MM.1S (cell line): ENCODE measurements around the gene ACTR6.

Experiments
- DNase-seq: peaks from one replicate; pipeline ENCODE4 v3.0.0-alpha.2; 2015
- H2AFZ ChIP-seq: fragments of 300-600 bp; sonication (generic); 2 replicates; pipeline ENCODE4 v1.6.0; 2016; ENCODE audit warnings: antibody characterized with exemption, low read length
- H3F3A ChIP-seq: fragments of 300-600 bp; sonication (generic); 2 replicates; pipeline ENCODE4 v1.6.1; 2016; ENCODE audit warnings: mild to moderate bottlenecking, antibody characterized with exemption, low read length, moderate library complexity, mixed read lengths; ENCODE audit not compliant: insufficient read depth
- H3K27ac ChIP-seq: fragments of 300-600 bp; sonication (generic); 2 replicates; pipeline ENCODE4 v1.5.1; 2016; ENCODE audit warnings: mild to moderate bottlenecking, low read length
- H3K27me3 ChIP-seq: fragments of 300-600 bp; sonication (generic); replicated peaks from 2 replicates; pipeline ENCODE4 v1.6.0; 2016; ENCODE audit warnings: low read length; ENCODE audit not compliant: insufficient read depth
- H3K36me3 ChIP-seq: fragments of 300-600 bp; sonication (generic); replicated peaks from 2 replicates; pipeline ENCODE4 v1.6.1; 2016; ENCODE audit warnings: mild to moderate bottlenecking, low read length, mixed read lengths; ENCODE audit not compliant: insufficient read depth
- H3K4me1 ChIP-seq: fragments of 300-600 bp; sonication (generic); 2 replicates; pipeline ENCODE4 v1.6.1; 2016; ENCODE audit warnings: low read length, mixed read lengths
- H3K4me2 ChIP-seq: fragments of 300-600 bp; sonication (generic); 2 replicates; pipeline ENCODE4 v1.6.0; 2016; ENCODE audit warnings: low read depth, low read length
- H3K4me3 ChIP-seq: fragments of 300-600 bp; sonication (generic); 2 replicates; pipeline ENCODE4 v1.5.1; 2016; ENCODE audit warnings: low read length, mixed read lengths
- H3K79me2 ChIP-seq: fragments of 300-600 bp; sonication (generic); 2 replicates; pipeline ENCODE4 v1.6.1; 2016; ENCODE audit warnings: mixed run types, low read length, mixed read lengths
- H3K9ac ChIP-seq: fragments of 300-600 bp; sonication (generic); 2 replicates; pipeline ENCODE4 v1.6.1; 2016; ENCODE audit warnings: low read length, mixed read lengths
- H3K9me2 ChIP-seq: fragments of 300-600 bp; sonication (generic); replicated peaks from 2 replicates; pipeline ENCODE4 v1.6.1; 2016; ENCODE audit warnings: mild to moderate bottlenecking, low read length, mixed read lengths; ENCODE audit not compliant: insufficient read depth
- H3K9me3 ChIP-seq: fragments of 300-600 bp; sonication (generic); replicated peaks from 2 replicates; pipeline ENCODE4 v1.6.1; 2016; ENCODE audit warnings: mild to moderate bottlenecking, low read length, mixed read lengths; ENCODE audit not compliant: insufficient read depth
- H4K20me1 ChIP-seq: fragments of 300-600 bp; sonication (generic); 2 replicates; pipeline ENCODE4 v1.6.1; 2016; ENCODE audit warnings: mild to moderate bottlenecking, low read length, moderate library complexity, mixed read lengths; ENCODE audit not compliant: insufficient read depth
- EZH2 ChIP-seq: fragments of 300-600 bp; sonication (generic); optimal IDR thresholded peaks from 2 replicates; pipeline ENCODE3; 2017; ENCODE audit warnings: low read depth, mild to moderate bottlenecking, antibody characterized with exemption, low read length, mixed read lengths
- EZH2phosphoT487 ChIP-seq: fragments of 300-600 bp; sonication (generic); IDR thresholded peaks from 2 replicates; pipeline ENCODE4 v1.6.1; 2018; ENCODE audit warnings: antibody characterized with exemption, low read length
- TF ChIP-seq, protein P1 (sequence below): fragments of 300-600 bp; sonication (generic); IDR thresholded peaks from 2 replicates; pipeline ENCODE4 v1.5.1; 2016; ENCODE audit warnings: antibody characterized with exemption, low read length, mixed read lengths

ACTR6 gene

GRCh38 chr12:100200463-100201181 lies at the start of gene ACTR6:
Gene ACTR6, plus strand, starts transcription at chr12:100200815. Its CDS starts 37 bp downstream, at chr12:100200852.
- TF ChIP-seq EZH2phosphoT487: no peak
- H3K9me3 ChIP-seq: no peaks in the 10 kb centered on the region
- peaks cover 7% of the 10 kb centered on the region for H3F3A ChIP-seq
- H3K27me3 ChIP-seq: no peaks in the 10 kb centered on the region
- peaks cover 28% of the 10 kb centered on the region for H3K79me2 ChIP-seq
- H3K9ac ChIP-seq: peak within 1 kb of the TSS; percentile 71
- no peaks in the 10 kb centered on the region for H4K20me1 ChIP-seq
- no peaks in the 10 kb centered on the region for H3K9me2 ChIP-seq
- H3K36me3 ChIP-seq: no peaks in the 10 kb centered on the region
- peak within 1 kb of the TSS; percentile 92 for H2AFZ ChIP-seq
- peak within 1 kb of the TSS; percentile 74 for H3K4me2 ChIP-seq
- peak; percentile 96 for DNase-seq
- H3K4me3 ChIP-seq: peak within 1 kb of the TSS; percentile 88
- no peaks in the 10 kb centered on the region for H3K4me1 ChIP-seq
- H3K27ac ChIP-seq: peak within 1 kb of the TSS; percentile 63; the same call in 1 of the 2 replicates

- Histone ChIP-seq H3K9me2 (no peaks in the 10 kb centered on the region), H3K27ac (no peak overlapping the region), H3K4me1 (no peaks in the 10 kb centered on the region), H3K9ac (no peak overlapping the region), H3F3A (no peaks in the 10 kb centered on the region), H3K4me2 (no peak overlapping the region), H3K27me3 (no peaks in the 10 kb centered on the region), H2AFZ (no peak overlapping the region), H3K9me3 (no peaks in the 10 kb centered on the region), H4K20me1 (no peaks in the 10 kb centered on the region), H3K4me3 (no peak overlapping the region), H3K79me2 (no peaks in the 10 kb centered on the region), H3K36me3 (no peaks in the 10 kb centered on the region)
- no peak for DNase-seq
- no peak for TF ChIP-seq EZH2phosphoT487
- TF ChIP-seq, protein P1, sequence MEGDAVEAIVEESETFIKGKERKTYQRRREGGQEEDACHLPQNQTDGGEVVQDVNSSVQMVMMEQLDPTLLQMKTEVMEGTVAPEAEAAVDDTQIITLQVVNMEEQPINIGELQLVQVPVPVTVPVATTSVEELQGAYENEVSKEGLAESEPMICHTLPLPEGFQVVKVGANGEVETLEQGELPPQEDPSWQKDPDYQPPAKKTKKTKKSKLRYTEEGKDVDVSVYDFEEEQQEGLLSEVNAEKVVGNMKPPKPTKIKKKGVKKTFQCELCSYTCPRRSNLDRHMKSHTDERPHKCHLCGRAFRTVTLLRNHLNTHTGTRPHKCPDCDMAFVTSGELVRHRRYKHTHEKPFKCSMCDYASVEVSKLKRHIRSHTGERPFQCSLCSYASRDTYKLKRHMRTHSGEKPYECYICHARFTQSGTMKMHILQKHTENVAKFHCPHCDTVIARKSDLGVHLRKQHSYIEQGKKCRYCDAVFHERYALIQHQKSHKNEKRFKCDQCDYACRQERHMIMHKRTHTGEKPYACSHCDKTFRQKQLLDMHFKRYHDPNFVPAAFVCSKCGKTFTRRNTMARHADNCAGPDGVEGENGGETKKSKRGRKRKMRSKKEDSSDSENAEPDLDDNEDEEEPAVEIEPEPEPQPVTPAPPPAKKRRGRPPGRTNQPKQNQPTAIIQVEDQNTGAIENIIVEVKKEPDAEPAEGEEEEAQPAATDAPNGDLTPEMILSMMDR: no peak
- no peak for TF ChIP-seq EZH2
Observed at GRCh38 chr12:100151769-100152168, 48.8 kb upstream of the ACTR6 start.

GRCh38 chr12:100153131-100153530 lies 47.5 kb upstream of the ACTR6 start:
- H3F3A ChIP-seq: no peaks in the 10 kb centered on the region
- H3K27ac ChIP-seq: no peak overlapping the region
- no peak for DNase-seq
- H4K20me1 ChIP-seq: no peaks in the 10 kb centered on the region
- H3K79me2 ChIP-seq: no peaks in the 10 kb centered on the region
- H3K9me2 ChIP-seq: no peaks in the 10 kb centered on the region
- H3K4me3 ChIP-seq: no peak overlapping the region
- no peak overlapping the region for H3K9ac ChIP-seq
- no peak for TF ChIP-seq EZH2phosphoT487
- TF ChIP-seq, protein P1: no peak
- TF ChIP-seq EZH2: no peak
- H3K36me3 ChIP-seq: no peaks in the 10 kb centered on the region
- H2AFZ ChIP-seq: no peak overlapping the region
- H3K27me3 ChIP-seq: no peaks in the 10 kb centered on the region
- H3K4me2 ChIP-seq: no peak overlapping the region
- no peaks in the 10 kb centered on the region for H3K9me3 ChIP-seq
- no peaks in the 10 kb centered on the region for H3K4me1 ChIP-seq
